Stomach smooth muscle (tissue), 2 donors: ENCODE data around the gene SEPTIN6.
"Not testable (repeated sequence)": the region's sequence is repeated elsewhere in the genome, so short reads cannot be mapped to it uniquely, and the experiment has no call there.

Source experiments
- H3K27ac ChIP-seq: one replicate; pipeline ENCODE4 v1.7.0; 2013; ENCODE audit warnings: mild to moderate bottlenecking, low read length, inconsistent platforms
- H3K27me3 ChIP-seq, 2 donors: one replicate each; pipeline ENCODE4 v1.7.0; 2013; ENCODE audit warnings: low read length in 2 of 2; ENCODE audit not compliant: insufficient read depth in 2 of 2, control insufficient read depth in 1 of 2
- H3K36me3 ChIP-seq, 2 donors: one replicate each; pipeline ENCODE4 v1.7.0; 2013; ENCODE audit warnings: low read length in 2 of 2; ENCODE audit not compliant: control insufficient read depth in 2 of 2, insufficient read depth in 2 of 2
- H3K4me1 ChIP-seq: one replicate; pipeline ENCODE4 v1.7.0; 2013; ENCODE audit warnings: low read length; ENCODE audit not compliant: control insufficient read depth, insufficient read depth
- H3K4me3 ChIP-seq, 2 donors: one replicate each; pipeline ENCODE4 v1.7.0; 2013; ENCODE audit warnings: low read length in 2 of 2
- H3K9ac ChIP-seq, 2 donors: one replicate each; pipeline ENCODE4 v1.7.0; 2013; ENCODE audit warnings: low read length in 2 of 2, mild to moderate bottlenecking in 1 of 2
- H3K9me3 ChIP-seq, 2 donors: one replicate each; pipeline ENCODE4 v1.7.0; 2013; ENCODE audit warnings: low read length in 2 of 2; ENCODE audit not compliant: control insufficient read depth in 2 of 2
- donor health status: healthy.
- donor health status: Pancreatic carcinoma.

SEPTIN6 gene

GRCh38 chrX:119688911-119689321, 4.1 kb downstream of the SEPTIN6 start:
- peaks cover 32% of the 10 kb centered on the region for H3K4me1 ChIP-seq
- no peak overlapping the region for H3K4me3 ChIP-seq
- no peaks in the 10 kb centered on the region for H3K27me3 ChIP-seq
- no peak overlapping the region for H3K27ac ChIP-seq
- H3K9ac ChIP-seq, result no peak overlapping the region
- H3K36me3 ChIP-seq, result no peaks in the 10 kb centered on the region
- H3K9me3 ChIP-seq, result no peaks in the 10 kb centered on the region

GRCh38 chrX:119687661-119688413, 5.1 kb downstream of the SEPTIN6 start:
- Histone ChIP-seq H3K9ac (no peak overlapping the region), H3K27ac (peak overlapping the region; percentile 11), H3K9me3 (no peaks in the 10 kb centered on the region), H3K4me1 (peaks cover 28% of the 10 kb centered on the region), H3K4me3 (no peak overlapping the region), H3K27me3 (no peaks in the 10 kb centered on the region), H3K36me3 (no peaks in the 10 kb centered on the region)

GRCh38 chrX:119686087-119686691, 6.8 kb downstream of the SEPTIN6 start:
- H3K36me3 ChIP-seq, result no peaks in the 10 kb centered on the region
- H3K9me3 ChIP-seq, result no peaks in the 10 kb centered on the region
- H3K4me3 ChIP-seq, result peak overlapping the region; percentile 35 to 40
- peak overlapping the region; percentile 51 to 61 for H3K9ac ChIP-seq
- no peaks in the 10 kb centered on the region for H3K27me3 ChIP-seq
- peak overlapping the region; percentile 80 for H3K27ac ChIP-seq
- H3K4me1 ChIP-seq, result peaks cover 28% of the 10 kb centered on the region

DNA sequence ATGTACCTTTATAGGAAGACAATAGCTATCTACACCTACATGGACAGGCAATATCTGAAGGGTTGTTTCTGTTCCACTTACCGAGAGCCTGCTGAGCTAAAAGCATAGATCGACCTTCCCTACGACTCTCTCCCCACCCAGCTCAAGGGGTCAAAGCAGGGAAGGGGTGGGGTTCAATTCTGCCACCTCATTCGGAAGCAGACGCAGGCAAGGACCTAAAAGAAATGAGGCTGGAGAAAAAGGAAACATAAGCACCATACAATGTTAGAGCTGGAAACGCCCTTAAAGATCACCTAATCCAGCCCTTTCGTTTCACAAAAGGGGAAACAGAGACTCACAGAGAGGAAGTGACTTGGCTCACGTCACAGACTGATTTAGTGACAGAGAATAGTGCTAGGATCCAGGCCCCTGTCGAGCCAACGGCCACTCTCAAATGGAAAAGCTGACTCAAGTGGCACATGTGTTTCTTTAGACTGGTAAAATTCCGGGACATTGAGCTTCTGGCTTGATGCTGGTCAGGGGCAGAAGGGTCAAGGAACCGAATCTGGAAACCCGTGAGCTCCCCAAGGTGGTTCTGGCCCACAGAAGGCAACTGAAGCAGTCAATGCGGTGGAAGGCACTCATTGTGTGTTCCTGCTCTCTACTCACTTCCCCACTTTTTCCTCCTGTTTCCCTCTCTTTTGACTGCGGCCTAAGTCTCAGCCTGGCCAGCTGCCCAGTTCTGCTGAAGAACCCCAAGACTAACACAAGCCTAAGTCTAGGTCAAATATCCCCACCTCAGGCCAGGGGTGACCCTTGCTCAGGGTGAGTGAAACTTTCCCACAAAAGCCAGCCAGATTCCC, 7.5 kb downstream of the SEPTIN6 start:
- peaks cover 23% of the 10 kb centered on the region for H3K4me1 ChIP-seq
- H3K9me3 ChIP-seq, result no peaks in the 10 kb centered on the region
- H3K9ac ChIP-seq, result peak overlapping the region; percentile 51 to 61
- H3K36me3 ChIP-seq, result no peaks in the 10 kb centered on the region
- H3K4me3 ChIP-seq, result peak overlapping the region; percentile 35 to 40
- H3K27ac ChIP-seq, result peak overlapping the region; percentile 80
- H3K27me3 ChIP-seq, result no peaks in the 10 kb centered on the region

- Histone ChIP-seq H3K9me3 (no peaks in the 10 kb centered on the region), H3K4me1 (peaks cover 23% of the 10 kb centered on the region), H3K36me3 (no peaks in the 10 kb centered on the region), H3K27me3 (no peaks in the 10 kb centered on the region), H3K4me3 (peak overlapping the region in 1 of 2 donors; percentile 40), H3K9ac (peak overlapping the region; percentile 51 to 61), H3K27ac (peak overlapping the region; percentile 80)
Measured at GRCh38 chrX:119684916-119685224, 8.1 kb downstream of the SEPTIN6 start.

GRCh38 chrX:119684312-119684711, 8.7 kb downstream of the SEPTIN6 start:
- H3K9ac ChIP-seq, H3K4me3 ChIP-seq, H3K27me3 ChIP-seq, H3K9me3 ChIP-seq, H3K36me3 ChIP-seq: not testable (repeated sequence)
- H3K4me1 ChIP-seq, result peaks cover 23% of the 10 kb centered on the region
- peak overlapping the region; percentile 80 for H3K27ac ChIP-seq

DNA sequence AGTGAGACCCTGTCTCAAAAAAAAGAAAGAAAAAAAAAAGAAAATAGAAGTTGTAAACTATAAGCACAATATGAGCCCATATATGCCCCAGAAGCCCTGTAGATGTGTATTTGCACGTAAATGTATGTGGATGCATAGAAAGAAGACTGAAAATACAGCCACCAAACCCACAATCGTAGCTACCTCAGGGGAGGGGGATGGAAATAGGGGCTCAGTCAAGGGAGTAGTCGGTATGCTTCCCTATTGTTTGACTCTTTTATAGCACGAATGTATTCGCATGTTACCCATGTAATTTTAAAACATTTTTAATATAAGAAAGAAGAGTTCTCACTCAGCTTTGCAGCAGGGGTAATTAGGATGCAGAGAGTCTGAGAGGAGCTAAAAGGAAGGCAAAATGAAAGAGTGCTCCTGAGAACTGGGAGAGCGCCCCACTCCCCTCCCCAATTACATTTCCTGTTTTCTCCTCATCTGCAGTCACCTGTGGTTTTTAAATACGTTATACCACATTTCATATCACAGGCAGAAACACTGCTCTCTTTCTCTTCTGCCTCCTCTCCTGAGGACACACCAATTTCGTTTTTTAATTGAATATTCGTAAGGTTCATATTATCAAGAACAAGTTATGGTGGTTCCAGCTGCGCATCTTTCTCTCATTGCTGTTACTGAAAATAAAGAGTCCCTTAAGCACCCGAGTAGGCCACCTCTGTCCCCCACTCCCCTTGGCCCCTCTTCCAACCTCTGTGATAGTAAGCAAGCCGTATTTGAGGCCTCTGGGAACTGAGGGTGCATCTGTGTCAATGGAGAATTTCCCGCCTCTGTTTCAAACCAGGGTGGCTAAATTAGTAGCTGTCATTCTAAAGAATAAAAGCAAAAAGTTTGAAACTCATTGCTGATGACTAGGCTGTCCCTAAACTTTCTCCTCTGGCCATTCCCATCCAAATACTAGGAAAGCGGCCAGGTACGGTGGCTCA, 10.7 kb downstream of the SEPTIN6 start:
- peaks cover 29% of the 10 kb centered on the region for H3K4me1 ChIP-seq
- H3K27me3 ChIP-seq, result no peaks in the 10 kb centered on the region
- no peak overlapping the region for H3K9ac ChIP-seq
- H3K4me3 ChIP-seq, result no peak overlapping the region
- no peak overlapping the region for H3K27ac ChIP-seq
- H3K36me3 ChIP-seq, result no peaks in the 10 kb centered on the region
- no peaks in the 10 kb centered on the region for H3K9me3 ChIP-seq

GRCh38 chrX:119677654-119677981, 15.3 kb downstream of the SEPTIN6 start:
- H3K36me3 ChIP-seq, result peaks cover 0 to 3% of the 10 kb centered on the region in 2 donors
- no peaks in the 10 kb centered on the region for H3K27me3 ChIP-seq
- H3K4me3 ChIP-seq, result no peak overlapping the region
- peak overlapping the region; percentile 80 for H3K27ac ChIP-seq
- peaks cover 22% of the 10 kb centered on the region for H3K4me1 ChIP-seq
- no peak overlapping the region for H3K9ac ChIP-seq
- no peaks in the 10 kb centered on the region for H3K9me3 ChIP-seq

GRCh38 chrX:119676949-119677653, 15.9 kb downstream of the SEPTIN6 start:
- peak overlapping the region; percentile 8 to 12 for H3K4me3 ChIP-seq
- peak overlapping the region; percentile 80 for H3K27ac ChIP-seq
- no peaks in the 10 kb centered on the region for H3K27me3 ChIP-seq
- H3K4me1 ChIP-seq, result peaks cover 25% of the 10 kb centered on the region
- peaks cover 0 to 3% of the 10 kb centered on the region in 2 donors for H3K36me3 ChIP-seq
- H3K9ac ChIP-seq, result no peak overlapping the region
- H3K9me3 ChIP-seq, result no peaks in the 10 kb centered on the region

- Histone ChIP-seq H3K9me3 (no peaks in the 10 kb centered on the region), H3K27ac (no peak overlapping the region), H3K4me3 (no peak overlapping the region), H3K27me3 (no peaks in the 10 kb centered on the region), H3K4me1 (peaks cover 37% of the 10 kb centered on the region), H3K9ac (no peak overlapping the region), H3K36me3 (peaks cover 0 to 3% of the 10 kb centered on the region in 2 donors)
Measured at GRCh38 chrX:119673336-119673735, 19.6 kb downstream of the SEPTIN6 start.
